Astrocyte of the hippocampus (primary cell): ENCODE results near the gene RBMS2.
"Not testable (repeated sequence)": the region's sequence is repeated elsewhere in the genome, so short reads cannot be mapped to it uniquely, and the experiment has no call there.

ENCODE experiments used
- DNase-seq: peaks from one replicate; pipeline ENCODE4 v3.0.0; 2011; ENCODE audit warnings: low read depth, low spot score

RBMS2 gene, protein sequence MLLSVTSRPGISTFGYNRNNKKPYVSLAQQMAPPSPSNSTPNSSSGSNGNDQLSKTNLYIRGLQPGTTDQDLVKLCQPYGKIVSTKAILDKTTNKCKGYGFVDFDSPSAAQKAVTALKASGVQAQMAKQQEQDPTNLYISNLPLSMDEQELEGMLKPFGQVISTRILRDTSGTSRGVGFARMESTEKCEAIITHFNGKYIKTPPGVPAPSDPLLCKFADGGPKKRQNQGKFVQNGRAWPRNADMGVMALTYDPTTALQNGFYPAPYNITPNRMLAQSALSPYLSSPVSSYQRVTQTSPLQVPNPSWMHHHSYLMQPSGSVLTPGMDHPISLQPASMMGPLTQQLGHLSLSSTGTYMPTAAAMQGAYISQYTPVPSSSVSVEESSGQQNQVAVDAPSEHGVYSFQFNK

DNA sequence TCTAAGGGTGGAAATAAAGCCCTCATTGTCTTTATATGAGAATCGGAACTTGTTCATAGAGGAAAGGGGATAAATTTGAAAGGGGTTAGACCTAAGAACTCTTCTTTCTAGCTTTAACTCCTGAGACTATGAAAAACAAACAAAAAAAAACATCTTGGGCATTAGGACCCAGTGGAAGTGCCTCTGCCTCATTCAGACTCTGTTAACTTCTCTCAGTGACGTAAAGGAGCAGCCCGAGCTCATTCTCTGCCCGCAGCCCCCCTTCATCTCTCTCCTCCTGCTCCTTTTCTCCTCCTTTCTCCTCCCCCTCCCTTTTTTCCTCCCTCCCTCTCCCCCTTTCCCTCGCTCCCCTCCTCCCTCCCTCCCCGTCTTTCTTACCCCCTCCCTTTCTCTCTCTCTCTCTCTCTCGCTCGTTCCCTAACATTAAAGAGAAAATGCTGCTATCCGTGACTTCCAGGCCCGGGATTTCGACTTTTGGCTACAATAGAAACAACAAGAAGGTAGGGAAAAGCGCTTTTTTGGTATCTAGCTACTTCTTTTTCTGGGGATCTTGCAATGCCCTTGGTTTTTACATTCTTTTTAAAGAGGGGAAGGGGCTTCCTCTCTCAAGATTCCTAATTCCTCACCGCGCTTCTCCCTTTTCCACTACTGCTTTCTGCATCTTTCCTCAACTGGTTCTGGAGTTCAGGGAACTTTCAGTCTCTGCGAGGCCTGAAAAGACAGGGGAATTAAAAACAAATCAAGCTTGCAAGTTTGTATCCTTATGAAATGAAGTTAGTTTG lies at the start of gene RBMS2:
Gene RBMS2, plus strand, starts transcription at position 231 of the 782 bp plus-strand sequence. Its CDS starts 204 bp downstream, at position 435.
- DNase-seq: peak; percentile 94

DNA sequence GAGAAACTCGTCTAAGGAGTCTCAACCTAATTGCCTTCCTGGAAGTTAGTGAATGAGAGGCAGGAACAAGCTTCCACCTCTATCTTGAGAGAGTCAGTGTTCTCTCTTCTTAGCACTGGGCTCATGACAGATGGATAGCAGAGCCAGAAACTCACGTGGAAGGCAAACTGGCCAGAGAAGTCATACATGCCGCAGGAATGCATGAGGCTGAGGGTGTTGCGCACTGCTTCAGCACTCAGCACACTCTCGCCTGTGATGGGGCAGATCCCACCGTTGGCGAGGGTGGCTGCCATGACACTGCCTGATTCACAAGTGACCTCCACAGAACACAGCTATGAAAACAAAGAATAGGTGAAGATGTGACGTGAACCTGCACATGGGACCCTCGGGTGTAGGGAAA lies 47.2 kb upstream of the RBMS2 start:
- DNase-seq: no peak

DNA sequence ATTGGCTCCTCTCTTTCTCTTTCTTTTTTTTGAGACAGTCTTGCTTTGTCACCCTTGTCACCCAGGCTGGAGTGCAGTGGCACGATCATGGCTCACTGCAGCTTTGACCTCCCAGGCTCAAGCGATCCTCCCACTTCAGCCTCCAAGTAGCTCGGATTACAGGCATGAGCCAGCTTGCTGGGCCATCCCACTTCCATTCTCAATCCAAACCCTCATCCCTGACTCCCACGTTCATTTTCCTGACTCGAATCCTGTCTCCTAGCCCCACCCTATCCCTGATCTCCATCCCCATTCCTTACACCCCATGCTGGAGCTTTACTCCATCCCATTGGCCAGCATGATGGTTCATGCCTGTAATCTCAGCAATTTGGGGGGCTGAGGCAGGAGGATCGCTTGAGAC lies 45.5 kb upstream of the RBMS2 start:
- DNase-seq: no peak

DNA sequence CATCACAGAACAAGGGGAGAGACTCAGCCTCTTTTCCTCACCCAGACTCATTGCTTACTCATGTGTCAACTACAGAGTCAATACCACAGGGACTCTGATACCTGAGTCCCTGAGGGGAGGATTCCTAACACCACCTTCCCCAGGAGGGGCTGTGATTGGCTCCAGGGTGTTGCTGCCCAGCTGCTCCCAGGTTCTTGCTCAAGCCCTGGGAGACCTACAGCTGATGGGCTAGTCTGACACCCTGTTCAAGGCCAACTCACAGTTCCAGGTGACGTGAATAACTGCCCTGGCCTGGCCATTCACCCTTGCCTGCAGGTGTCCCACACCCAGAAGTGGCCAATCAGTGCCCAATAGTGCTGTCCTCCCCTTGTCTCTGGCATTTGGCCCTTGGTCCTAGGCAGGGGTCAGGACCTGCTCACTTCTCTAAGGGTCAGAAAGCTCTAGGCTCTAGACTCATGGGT lies 44.6 kb upstream of the RBMS2 start:
- no peak for DNase-seq

DNA sequence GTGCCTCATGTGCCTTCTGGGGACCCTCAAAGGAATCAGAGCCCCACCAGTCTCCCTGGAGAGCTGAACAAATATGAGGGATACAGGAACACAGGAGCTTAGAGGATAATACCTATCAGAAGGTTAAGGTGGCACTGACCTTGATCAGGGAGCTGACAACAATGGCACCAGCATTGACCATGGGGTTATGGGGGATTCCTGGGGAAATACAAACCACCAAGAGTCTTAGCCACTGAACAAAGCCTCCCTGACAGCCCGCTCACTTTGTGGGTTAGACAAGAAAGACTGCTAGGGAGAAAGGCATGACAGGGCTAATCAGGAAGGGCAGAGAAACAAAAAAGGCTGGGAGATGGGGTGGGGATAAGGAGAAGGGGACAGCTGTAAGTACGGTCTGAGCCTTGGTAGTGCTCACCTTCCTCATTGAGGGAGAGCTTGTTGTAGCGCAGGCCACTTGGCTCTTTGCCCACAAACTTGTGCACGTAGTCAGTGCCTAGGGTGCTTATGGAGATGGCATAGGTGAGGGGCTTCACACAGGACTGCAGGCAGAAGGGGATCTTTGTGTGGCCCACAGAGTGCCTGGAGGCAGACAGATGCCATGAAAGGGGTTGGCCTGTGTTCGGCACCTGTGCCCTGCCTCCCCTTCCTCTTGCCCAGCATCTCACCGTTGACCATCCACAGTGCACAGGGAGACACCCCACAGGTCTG lies 43.9 kb upstream of the RBMS2 start:
- no peak for DNase-seq

DNA sequence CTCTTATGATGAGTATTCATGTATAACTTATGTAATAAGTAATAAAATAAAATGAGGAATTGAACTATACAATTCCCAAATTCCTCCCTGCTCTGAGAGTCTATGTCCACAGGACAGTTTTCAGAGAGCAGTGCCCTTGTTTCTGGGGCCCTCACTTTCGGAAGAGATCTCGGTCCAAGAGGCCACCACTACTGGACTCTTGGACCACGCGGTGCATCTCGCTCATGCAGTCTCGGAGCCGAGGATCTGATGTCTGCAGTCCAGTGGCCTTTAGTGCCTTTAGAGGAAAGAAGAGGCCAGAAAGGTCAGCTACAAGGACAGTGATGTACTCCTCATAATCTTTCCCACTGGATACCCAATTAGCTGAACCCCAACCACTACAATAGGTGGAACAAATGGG lies 42.0 kb upstream of the RBMS2 start:
- no peak for DNase-seq

DNA sequence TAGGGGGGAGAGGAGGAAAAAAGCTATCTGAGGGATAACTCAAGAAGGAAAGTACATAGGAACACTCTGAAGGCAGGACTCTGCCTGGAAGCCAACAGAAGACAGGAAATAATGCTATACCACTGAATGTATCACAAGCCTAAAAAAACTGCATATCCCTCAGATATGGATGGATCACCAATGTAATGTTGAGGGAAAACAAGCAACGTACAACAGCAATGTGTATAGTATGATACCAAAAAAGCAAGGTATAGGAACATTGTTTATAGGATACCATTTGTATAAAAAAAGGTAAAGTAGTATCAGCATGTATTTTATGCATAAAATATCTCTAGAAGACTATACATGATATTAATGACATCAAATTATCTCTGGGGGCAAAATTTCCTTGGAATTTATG lies 37.1 kb upstream of the RBMS2 start:
- no peak for DNase-seq

DNA sequence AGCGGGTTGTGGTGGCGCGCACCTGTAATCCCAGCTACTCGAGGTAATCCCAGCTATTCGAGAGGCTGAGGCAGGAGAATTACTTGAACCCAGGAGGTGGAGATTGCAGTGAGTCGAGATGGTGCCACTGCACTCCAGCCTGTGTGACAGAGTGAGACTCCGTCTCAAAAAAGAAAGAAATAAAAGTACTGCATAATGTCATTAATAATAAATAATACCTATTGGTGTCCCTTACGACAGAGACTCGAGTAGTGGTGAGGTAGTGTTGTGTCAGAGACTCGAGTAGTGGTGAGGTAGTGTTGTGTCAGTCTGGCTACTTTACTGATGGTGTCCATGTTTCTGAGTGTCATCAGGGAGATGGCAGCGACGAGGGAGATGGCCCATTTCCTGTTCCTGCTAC lies 34.9 kb upstream of the RBMS2 start:
- no peak for DNase-seq

DNA sequence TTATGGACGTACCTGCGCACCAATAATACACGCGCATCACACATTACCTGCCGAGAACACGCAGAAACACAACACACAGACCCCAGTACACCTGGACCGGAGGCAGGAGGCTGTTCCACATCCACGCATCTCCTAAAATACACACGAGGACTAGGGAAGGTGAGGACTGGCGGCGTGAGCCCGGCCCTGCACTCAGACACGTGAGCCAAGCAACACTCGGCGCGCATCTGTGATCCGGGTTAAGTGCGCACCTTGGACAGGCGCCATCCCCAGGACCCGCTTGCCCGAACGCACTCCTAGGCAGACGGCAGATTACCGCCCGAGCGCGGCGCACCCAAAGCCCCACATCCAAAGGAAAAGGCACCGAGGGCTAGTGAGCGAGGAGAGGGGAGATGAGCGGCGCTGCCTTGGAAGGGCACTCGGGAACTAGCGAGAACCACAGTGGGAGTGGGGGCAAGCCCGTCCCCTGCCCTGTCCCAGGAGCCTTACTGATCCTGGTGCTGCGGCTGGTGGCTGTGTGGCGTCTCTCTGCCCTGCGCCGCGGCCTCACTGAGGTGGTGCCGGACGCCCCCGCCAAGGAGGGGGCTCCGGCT lies 34.1 kb upstream of the RBMS2 start:
- DNase-seq: peak; percentile 49

DNA sequence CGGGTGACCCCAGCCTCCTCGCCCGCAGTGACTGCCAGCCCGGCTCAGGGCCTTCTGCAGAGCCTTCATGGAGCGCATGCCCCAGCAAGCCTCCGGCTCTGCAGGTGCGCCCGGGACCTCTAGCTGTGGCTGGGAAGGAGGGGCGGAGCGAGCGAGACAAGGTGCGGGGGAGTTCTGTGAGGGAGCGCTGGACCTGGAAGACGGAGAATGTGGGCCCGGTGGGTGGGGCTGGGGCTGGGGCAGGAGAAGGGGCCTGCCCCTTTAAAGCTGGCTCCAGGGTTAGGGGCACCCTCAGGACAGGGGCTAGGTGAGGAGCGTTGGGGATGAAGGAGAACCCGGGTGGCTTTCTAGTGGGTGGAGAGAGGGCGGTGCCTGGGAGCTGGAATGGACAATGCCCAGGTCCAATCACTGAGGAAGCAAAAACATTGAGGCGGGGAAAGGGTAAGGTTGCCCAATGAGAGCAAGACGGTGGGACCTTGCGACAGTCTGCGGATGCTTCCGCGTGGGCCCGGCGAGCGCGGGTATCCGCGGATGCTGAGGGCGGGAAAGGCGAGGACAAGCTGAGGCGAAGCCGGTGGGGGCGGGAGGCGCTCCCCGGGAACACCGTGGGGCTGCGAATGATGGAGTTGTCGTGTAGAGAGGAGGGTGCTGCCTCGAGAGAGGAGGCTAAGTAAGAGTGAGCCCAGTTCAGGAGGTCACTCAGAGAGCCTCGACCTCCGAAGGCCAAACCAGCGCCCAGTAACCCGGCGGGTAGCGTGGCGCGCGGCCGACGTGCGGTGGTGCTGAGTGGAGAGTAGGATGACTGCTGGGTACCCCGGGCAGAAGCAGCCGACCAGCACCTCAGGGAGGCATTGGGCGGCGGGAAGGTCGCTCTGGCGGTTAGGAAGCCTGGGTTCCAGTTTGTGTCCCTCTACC lies 33.3 kb upstream of the RBMS2 start, which contains the start of gene GLS2:
Gene GLS2, minus strand, starts transcription at position 121 of the 915 bp plus-strand sequence. Its CDS starts 43 bp downstream, at position 78.
- peak; percentile 89 for DNase-seq

DNA sequence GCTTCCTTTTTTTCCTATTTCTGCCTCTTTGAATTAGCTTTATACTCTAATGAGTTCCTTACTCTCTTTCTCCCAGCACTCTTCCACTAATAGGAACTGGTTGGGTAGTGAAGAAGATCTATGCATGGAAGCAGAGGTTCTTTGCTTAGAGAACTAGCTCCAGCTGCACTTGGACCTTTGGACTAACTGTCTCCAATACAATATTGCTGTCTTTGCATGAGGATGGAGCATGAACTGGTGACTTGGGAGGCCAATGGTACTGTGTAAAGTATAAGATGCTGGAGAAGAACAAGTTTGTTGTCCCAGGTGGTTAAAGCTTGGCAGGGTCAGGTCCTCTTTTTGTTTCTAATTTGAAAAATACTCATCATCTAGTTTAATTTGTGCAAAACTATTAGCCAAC lies 31.3 kb upstream of the RBMS2 start:
- DNase-seq: no peak

DNA sequence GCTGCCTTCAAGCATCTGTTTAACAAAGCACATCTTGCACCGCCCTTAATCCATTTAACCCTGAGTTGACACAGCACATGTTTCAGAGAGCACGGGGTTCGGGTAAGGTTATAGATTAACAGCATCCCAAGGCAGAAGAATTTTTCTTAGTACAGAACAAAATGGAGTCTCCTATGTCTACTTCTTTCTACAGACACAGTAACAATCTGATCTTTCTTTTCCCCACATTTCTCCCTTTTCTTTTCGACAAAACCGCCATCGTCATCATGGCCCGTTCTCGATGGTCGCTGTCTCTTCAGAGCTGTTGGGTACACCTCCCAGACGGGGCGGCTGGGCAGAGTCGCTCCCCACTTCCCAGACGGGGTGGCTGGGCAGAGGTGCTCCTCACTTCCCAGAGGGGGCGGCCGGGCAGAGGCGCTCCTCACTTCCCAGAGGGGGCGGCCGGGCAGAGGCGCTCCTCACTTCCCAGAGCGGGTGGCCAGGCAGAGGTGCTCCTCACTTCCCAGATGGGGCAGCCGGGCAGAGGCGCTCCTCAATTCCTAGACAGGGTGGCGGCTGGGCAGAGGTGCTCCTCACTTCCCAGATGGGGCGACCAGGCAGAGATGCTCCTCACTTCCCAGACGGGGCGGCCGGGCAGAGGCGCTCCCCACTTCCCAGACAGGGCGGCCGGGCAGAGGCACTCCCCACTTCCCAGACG lies 28.1 kb upstream of the RBMS2 start:
- DNase-seq: not testable (repeated sequence)

DNA sequence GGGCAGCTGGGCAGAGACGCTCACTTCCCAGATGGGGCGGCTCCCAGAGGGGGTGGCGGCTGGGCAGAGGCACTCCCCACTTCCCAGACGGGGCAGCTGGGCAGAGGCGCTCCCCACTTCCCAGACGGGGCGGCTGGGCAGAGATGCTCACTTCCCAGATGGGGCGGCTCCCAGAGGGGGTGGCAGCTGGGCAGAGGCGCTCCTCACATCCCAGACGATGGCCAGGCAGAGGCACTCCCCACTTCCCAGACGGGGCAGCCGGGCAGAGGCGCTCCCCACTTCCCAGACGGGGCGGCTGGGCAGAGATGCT lies 27.6 kb upstream of the RBMS2 start:
- DNase-seq: not testable (repeated sequence)

DNA sequence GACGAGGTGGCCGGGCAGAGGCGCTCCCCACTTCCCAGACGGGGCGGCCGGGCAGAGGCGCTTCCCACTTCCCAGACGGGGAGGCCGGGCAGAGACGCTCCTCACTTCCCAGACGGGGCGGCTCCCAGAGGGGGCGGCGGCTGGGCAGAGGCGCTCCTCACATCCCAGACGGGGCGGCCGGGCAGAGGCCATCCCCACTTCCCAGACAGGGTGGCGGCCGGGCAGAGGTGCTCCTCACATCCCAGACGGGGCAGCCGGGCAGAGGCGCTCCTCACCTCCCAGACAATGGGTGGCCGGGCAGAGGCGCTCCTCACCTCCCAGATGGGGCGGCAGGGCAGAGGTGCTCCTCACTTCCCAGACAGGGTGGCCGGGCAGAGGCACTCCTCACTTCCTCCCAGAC lies 27.1 kb upstream of the RBMS2 start:
- not testable (repeated sequence) for DNase-seq

DNA sequence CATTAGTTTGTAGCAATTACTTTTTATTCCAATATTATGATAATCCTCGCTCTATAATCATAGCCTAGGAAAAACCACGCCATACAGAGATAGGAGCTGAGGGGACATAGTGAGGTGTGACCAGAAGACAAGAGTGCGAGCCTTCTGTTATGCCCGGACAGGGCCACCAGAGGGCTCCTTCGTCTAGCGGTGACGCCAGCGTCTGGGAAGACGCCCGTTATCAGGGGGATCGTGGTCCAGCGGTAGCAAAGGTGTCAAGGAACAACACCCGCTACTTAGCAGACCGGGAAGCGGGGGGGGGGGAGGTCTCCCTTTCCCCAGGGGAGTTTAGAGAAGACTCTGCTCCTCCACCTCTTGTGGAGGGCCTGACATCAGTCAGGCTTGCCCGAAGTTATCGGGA lies 24.9 kb upstream of the RBMS2 start:
- peak; percentile 29 for DNase-seq

DNA sequence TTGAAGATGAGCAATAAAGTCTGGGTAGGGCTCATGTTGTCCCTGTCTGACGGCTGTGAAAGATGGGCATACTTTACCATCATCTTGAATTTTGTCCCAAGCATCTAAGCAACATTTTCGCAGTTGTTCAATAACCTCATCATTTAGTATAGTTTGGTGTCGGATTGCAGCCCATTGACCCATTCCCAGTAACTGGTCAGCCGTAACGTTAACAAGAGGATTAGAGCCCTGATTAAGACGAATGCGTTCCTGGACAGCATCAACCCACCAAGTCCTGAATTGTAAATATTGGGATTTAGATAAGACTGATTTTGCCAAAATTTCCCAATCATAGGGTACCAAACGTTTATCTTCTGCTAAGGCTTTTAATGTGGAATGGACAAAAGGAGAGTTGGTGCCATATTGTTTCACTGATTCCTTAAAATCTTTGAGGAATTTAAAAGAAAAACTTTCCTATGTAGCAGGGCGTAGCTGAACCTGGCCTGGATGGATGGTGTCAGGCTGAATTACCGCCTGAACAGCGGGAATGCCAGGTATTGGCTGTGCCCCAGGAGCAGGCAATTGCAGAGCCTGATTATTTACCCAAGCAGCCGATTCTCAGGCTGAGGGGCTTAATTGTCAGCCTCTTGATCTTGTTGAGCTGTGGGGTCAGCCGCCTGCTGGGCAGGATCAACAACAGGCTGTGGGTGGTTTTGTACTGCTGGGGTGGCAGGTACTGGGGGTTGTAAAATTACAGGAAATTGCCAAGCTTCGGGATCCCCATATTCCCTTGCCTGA lies 23.3 kb upstream of the RBMS2 start:
- DNase-seq: not testable (repeated sequence)

DNA sequence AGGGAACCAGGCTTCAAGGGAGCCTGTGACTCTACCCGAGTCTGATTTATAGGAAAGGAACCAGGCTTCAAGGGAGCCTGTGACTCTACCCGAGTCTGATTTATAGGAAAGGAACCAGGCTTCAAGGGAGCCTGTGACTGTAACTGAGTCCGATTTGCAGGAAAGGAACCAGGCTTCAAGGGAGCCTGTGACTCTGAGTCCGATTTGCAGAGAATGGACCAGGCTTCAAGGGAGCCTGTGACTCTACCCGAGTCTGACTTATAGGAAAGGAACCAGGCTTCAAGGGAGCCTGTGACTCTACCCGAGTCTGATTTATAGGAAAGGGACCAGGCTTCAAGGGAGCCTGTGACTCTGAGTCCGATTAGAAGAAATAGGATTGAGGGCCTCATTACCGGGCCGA lies 22.2 kb upstream of the RBMS2 start:
- DNase-seq: not testable (repeated sequence)

DNA sequence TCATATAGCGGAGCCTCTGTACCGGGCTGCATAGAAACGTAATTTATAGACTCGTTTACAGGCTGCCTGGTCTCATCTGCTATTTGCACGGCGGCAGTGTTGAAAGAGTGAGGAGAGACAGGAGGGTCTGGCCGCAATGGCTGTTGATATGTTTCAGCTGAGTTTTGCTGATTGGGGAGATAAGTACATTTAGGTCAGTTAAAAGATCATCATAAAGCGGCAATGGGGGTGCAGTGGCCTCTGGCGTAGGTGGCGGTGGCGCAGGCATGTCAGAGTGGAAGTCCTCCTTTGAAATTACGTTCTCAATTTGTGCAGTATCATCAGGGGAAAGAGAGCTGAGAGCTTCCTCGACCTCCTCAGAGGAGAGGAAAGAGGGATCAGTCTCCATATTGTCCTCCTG lies 21.7 kb upstream of the RBMS2 start:
- not testable (repeated sequence) for DNase-seq

DNA sequence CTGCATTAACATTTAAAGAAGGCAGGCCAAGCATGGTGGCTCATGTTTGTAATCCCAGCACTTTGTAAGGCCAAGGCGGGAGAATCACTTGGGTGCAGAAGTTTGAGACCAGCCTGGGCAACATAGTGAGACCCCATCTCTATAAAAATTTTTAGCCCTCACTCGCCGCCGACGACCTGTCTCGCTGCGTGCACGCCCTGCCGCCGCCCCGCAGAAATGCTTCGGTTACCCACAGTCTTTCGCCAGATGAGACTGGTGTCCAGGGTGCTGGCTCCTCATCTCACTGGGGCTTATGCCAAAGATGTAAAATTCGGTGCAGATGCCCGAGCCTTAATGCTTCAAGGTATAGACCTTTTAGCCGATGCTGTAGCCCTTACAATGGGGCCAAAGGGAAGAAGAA lies 10.8 kb upstream of the RBMS2 start:
- DNase-seq: no peak

DNA sequence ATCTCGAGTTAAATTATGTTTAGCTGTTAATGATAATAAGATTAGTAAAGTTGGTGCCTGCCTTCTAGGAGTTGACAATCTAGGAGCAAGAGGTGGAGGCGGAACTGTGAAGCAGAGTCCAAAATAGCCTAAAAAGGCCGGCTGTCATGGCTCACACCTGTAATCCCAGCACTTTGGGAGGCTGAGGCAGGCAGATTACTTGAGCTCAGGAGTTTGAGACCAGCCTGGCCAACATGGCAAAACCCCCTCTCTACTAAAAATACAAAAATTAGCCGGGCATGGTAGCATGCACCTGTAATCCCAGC lies 7.7 kb upstream of the RBMS2 start:
- not testable (repeated sequence) for DNase-seq
